Activated CD4-positive, alpha-beta T cell treated with anti-CD3 and anti-CD28 coated beads, Interleukin-2, amount 50 U/mL, for 48 hours (primary cell): Measurements from ENCODE around the gene EVI2A.

Experiments
- DNase-seq, 2 experiments: peaks; one replicate each; pipeline ENCODE4 v3.0.0-alpha.2; 2020

EVI2A gene

GRCh38 chr17:31272236-31272635 lies 49.2 kb downstream of the EVI2A start:
- no peak for DNase-seq

GRCh38 chr17:31269578-31269983 lies 51.8 kb downstream of the EVI2A start:
- DNase-seq, result no peak

- DNase-seq, result no peak
Measured at GRCh38 chr17:31269036-31269577, 52.3 kb downstream of the EVI2A start.
